Measurements from ENCODE around the gene DISC1. TPM values are rescaled to one million over a fixed set of nuclear protein-coding genes. Genes with fewer than 3 reads are reported as not detected.
A peak's percentile ranks its signal among the peaks of the same experiment; 100 is the strongest.

The DISC1 gene
- total RNA-seq, 1 donor from 2014 or later = 24.3 TPM

GRCh38 chr1:231822041-231822440 is 195.5 kb downstream of the DISC1 start:
- no peak for DNase-seq

GRCh38 chr1:231826566-231826965 is 200.0 kb downstream of the DISC1 start:
- DNase-seq = no peak

GRCh38 chr1:231827337-231828105 is 200.9 kb downstream of the DISC1 start:
- no peak for DNase-seq

GRCh38 chr1:231828182-231828920 is 201.8 kb downstream of the DISC1 start:
- DNase-seq = peak; percentile 13

DNA sequence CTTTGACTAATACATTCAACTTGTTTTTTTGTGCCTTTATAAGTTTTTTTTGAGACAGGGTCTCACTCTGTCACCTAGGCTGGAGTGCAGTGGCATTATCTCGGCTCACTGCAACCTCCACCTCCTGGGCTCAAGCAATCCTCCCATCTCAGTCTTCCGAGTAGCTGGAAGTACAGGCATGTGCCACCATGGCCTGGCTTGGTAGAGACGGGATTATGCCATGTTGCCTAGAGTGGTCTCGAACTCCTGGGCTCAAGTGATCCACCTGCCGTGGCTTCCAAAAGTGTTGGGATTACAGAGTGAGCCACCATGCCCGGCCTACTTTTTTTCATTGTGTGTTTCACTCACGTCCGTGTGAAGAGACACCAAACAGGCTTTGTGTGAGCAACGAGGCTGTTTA is 202.7 kb downstream of the DISC1 start:
- no peak for DNase-seq

DNA sequence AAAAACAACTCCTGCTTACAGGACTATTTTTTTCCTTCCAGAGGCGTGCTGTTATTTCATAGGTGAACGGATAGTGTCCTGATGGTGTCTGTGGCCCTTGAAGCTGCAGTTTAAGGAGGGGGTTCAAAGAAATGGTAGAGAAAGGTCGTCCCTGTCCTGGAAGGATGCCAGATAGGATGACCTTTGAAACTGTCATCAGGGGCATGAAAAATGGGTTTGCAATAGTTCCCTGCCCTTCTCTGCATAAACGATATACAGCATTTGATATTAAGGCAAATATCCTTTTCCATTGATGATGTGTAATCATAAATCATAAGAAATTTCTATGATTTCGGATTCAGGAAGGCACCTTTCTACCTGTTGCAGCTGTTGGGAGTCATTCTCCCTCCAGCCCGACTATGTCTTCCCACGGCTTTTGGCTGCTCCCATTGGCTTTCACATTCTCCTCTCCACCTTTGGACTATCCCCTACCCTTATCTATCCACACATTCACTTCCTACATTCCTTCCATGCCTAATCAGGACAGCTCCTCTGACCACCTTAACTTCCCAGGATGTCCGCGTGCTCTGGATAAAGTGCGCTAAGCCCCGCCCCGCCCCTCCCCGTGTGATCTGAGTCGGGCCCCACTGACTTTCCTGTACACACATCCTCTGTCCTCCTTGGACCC is 209.8 kb downstream of the DISC1 start:
- no peak for DNase-seq

DNA sequence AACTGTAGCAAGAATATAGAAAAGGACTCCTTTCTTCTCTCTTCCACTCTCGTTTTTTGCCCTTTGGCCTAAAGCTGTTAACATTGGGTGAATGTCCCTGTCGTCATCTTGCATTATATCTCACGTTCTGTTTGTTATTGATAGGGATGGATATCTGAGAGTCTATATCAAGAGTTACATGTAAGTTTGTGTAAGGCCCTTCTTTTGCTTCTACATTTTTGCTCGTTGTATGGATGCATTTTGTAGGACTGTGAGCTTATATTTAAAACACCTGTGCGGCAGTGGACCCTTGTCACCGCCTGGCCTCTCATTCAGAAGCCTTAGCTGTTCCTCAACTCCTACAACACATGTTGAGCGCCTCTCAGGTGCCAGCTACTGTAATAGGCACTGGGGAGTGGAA is 211.9 kb downstream of the DISC1 start:
- no peak for DNase-seq

DNA sequence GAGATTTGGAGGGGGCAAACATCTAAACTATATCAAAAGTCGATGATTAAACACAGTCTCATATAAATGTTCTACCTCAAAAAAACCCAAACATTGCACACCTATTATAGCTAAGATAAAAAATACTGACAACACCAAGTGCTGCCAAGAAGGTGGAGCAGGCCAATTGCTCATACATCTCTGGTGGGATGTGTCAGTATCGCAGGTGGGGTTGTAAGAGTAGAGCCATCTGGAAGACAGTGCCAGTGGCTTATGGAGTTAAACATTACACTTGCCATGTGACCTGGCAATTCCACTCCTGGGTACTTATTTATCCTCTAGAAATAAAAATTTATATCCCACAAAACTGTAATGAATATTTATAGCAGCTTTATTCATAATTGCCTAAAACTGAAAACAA is 213.4 kb downstream of the DISC1 start:
- DNase-seq = no peak

DNA sequence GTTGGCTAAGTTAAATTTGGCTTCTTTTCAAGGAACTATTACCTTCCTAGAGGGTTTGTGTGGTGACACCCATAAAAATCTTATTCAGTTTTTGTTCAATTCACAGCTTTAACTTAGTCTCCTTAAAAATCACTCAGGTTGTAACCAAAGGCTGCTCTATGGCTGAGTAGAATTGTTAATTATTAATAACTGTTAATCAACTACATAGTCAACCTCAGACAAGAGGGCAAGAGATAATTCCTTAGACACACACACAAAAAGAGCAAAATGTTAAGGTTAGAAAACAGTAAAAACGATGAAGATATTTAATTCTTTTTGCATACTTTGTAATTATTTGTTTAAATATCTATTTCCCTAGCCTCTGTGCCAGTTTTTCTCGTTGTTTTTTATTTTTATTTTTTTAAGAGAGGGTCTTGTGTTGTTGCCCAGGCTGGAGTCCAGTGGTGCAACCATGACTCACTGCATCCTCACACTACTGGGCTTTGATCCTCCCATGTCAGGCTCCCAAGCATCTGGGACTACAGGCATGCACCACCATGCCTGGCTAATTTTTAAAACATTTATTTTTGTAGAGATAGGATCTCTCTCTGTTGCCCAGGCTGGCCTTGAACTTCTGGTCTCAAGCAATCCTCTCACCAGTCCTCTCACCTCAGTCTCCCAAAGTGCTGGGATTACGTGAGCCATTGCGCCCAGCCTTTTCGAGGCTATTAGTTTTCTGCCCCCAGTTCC is 215.2 kb downstream of the DISC1 start:
- no peak for DNase-seq

- DNase-seq = no peak
Measured at GRCh38 chr1:231842441-231842840, 215.9 kb downstream of the DISC1 start.

GRCh38 chr1:231844986-231845502 is 218.5 kb downstream of the DISC1 start:
- no peak for DNase-seq

DNA sequence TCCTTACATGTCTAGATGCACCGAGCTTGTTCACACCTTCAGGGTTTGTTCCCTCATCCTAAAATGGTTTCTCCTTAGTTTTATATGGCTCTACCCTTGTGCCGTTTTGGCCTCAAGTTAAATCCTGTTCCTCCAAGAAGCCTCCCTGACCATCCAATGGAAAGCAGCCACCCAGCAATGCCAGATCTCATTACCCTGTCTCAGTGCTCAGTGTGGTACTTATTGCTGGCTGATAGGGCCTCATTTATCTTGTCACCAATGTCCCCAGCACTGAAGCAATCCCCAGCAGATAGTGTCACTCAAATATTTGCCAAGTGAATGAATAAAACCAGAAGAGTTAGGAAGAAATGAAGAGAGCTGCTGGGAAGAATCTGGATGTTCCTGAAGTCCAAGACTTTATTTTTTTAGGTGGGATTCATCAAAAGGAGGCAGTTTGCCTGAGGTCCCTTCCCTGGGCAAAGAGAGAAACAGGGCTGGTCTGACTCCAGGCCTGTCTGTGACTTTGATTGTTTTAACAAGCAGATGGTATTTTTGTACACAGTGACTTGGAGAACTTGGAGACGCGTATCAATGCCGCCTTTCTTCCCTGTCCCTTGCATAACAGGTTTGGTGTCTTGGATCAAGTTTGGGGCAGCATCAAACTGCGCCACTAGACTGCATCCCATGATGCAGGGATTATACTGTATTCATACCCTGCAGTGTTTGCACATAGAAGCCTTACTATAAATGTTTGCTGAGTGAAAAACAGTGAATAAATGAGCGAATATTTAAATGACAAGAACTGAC is 221.2 kb downstream of the DISC1 start:
- DNase-seq = peak; percentile 54

- DNase-seq = no peak
Measured at GRCh38 chr1:231849981-231850380, 223.4 kb downstream of the DISC1 start.

DNA sequence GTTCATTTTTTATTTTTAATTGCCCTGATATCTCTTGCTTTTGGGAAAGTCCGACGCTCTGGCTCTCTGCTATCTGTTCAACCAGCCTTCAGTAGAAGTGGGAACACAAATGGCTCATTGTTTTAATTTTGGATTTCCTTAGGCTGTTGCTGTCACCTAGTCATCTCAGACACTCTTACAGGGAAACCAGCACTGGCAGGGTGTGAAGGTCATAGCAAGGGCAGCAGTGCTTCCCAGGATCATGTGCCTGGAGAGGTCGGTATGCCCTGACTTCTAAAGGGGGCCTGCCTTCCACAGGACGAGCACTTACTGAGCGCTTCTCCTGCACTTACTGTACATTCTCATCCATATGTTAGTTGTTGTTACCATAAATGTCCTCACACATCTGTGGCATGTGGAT is 224.2 kb downstream of the DISC1 start:
- DNase-seq = no peak

DNA sequence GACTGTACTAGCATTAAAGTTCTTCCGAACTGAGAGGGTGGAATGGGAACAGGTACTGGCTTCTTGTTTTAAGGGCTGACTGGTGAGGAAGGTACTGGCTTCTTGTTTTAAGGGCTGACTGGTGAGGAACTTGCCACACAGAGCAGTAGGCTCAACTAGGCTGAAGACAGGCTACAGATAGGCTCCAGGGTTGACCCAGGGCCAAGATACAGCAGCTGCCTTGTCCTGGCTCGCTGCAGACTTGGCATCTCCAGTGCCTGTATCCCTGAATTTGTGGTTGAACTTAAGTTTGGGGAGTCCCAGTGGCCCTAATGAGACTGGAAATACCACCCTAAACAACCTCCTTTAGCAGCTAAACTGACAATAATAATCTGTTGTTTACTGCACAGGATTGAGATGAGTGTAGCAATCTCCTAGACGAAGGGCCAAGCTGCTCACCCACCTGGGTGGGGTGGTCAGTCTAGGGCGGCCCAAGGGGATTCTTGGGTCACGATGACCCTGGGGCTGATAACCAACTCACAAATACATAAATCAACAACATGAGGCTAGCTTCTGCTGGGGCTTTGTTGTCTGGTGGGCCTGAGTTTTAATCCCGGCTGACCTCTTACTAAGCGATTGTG is 227.1 kb downstream of the DISC1 start:
- peak; percentile 46 for DNase-seq

- no peak for DNase-seq
Measured at GRCh38 chr1:231855361-231855760, 228.8 kb downstream of the DISC1 start.

- no peak for DNase-seq
Measured at GRCh38 chr1:231855926-231856325, 229.3 kb downstream of the DISC1 start.

- DNase-seq = no peak
Measured at GRCh38 chr1:231856426-231856825, 229.8 kb downstream of the DISC1 start.

GRCh38 chr1:231856894-231857293 is 230.3 kb downstream of the DISC1 start:
- no peak for DNase-seq

DNA sequence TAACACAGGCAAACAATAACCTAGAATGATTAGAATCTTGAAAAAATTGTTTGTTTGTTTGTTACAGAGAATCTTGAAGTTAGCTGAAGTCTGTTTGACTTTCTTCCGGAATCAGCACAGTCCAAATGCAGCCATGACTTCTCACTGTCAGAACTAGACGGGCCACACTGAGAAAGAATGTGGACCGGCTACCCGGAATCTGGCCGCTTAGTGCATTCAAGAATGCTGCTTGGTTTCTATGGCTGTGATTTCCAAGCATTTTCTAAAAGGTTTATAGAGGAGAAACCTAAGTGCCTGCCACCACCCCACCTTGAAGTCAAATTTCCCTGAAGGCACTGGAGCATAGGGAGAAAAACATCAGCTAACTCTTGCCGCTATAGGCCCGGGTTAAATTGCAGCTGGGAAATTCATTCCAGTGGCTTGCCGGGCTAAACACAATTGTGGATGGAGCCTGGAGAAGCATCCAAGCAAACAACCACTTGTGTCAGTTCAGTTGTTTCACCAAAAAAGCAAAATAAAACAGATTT is 231.1 kb downstream of the DISC1 start:
- DNase-seq = no peak

Measured in tongue (tissue), 2 donors.